Measurements from ENCODE around the gene TBC1D16.

TBC1D16 gene

GRCh38 chr17:79948406-79948944 lies 87.2 kb downstream of the TBC1D16 start:
- no peak for DNase-seq

- no peak for DNase-seq
These were observed 88.2 kb downstream of the TBC1D16 start for GRCh38 chr17:79947351-79948031.

- no peak for DNase-seq
These were observed 89.1 kb downstream of the TBC1D16 start for GRCh38 chr17:79946352-79947231.

GRCh38 chr17:79945591-79946255 lies 89.9 kb downstream of the TBC1D16 start:
- no peak for DNase-seq

GRCh38 chr17:79944821-79945391 lies 90.8 kb downstream of the TBC1D16 start:
- DNase-seq = no peak

GRCh38 chr17:79944251-79944812 lies 91.3 kb downstream of the TBC1D16 start:
- DNase-seq = no peak

- no peak for DNase-seq
These were observed 92.1 kb downstream of the TBC1D16 start for GRCh38 chr17:79943347-79944241.

GRCh38 chr17:79942591-79943346 lies 92.9 kb downstream of the TBC1D16 start:
- no peak for DNase-seq

- DNase-seq = no peak
These were observed 93.7 kb downstream of the TBC1D16 start for GRCh38 chr17:79942011-79942405.

DNA sequence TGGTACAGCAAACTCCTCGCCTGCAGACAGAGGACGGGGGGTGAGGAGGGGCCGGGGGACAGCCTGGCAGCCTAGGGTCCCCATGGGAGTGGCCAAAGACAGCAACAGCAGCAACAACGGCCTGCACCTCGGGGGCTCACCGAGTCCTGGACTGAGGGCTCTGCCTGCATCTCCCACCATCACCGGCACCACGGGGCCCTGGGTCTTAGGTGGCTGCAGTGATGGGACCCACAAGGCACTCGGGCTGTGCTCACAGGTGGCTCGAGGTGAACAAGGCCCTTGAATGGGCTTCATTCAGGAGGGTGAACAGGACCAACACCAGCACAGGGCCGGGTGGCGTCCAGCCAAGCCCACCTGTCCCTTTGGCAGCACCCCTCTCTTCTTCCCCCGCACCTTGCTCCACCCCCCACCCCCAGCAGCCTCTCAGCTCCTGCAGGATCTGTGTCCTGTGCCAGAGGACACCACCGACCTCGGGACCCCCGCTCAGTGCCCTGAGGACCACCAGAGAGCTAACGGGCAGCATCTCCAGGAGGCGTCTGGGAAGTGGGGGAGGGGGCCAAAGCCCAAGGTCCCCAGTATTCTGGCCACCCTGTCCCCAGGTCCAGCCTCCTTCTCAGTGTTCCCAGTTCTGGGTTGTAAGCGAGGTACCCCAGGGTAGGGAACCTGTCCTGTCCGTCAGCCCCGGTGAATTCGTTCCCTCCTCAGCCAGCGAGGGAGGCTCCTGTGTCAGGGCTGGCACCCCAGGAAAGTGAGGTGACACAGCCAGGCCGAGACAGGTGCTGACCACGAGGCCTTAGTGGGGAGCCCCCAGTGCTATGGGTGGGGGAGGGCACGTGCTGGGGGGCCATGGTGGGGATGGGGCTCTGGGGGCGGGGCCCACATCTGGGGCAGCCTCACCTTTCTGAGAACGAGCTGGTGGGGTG lies 94.3 kb downstream of the TBC1D16 start:
- no peak for DNase-seq

- DNase-seq = no peak
These were observed 95.1 kb downstream of the TBC1D16 start for GRCh38 chr17:79940459-79941087.

DNA sequence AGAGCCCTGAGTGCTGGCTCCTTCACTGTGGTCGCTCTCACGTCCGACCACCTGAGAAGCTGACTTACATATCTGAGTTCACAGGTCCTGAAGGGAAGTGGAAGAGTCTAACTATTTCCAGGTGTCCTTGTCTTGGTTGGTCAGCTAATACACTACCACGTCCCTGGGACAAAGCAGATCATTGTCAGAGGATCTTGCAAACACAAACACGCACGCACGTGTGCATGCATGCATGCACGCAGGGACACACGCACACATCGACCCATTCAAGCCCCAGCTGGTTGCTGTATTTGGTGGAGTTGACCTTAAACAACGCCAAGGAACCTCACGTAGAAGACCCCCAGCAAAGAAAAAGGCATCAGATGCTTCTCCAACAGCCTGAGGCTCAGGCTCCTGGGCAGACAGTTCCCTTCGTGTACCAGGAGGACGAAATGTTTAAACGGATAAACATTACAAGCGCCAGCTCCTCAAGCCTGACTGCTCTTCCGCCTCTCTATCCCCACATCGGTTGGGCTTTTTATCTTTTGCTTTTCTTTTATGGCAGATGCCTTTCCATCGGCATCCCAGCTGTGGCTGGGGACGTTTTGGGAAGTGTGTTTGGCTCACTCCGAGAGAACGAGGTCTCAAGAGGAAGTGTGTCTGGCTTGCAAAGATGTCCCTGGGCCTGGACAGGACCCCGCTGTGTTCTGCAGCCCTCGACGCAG lies 95.8 kb downstream of the TBC1D16 start:
- no peak for DNase-seq

- DNase-seq = no peak
These were observed 96.6 kb downstream of the TBC1D16 start for GRCh38 chr17:79939094-79939435.

DNA sequence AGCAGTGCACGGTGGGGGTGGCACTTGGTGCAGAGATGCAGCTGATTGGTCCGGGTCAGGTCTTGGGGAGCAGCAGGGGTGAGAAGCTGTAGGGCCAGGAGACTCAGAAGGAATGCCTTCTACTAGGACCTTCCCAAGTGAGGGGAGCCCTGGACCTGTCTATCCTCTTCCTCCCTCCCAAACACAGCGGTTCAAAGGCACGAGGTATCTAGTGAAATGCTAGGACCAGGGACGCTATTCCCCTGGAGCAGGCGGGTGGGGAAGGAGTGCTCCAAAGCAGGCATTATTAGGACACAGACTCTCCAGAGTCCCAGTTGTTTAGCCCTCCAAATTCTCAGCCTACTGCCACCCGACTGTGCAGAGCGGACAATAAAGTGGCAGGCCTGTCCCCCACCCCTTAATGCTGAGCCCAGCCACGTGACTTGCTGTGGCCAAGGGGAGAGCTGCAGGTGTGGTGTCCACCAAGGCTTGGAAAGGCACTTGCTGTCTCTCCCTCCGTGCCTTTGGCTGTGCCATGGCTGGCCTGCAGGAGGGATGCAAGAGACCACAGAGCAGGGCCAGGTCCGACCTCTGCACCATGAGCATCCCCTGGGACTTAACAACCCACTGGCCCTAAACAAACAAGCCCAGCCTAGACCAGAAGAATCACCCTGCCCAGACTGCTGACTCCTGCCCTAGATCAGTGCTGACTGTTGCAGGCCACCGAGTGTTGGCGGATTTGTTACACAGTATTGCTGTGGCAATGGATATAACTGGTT lies 97.2 kb downstream of the TBC1D16 start:
- no peak for DNase-seq

- DNase-seq = no peak
These were observed 98.0 kb downstream of the TBC1D16 start for GRCh38 chr17:79937391-79938335.

- DNase-seq = no peak
These were observed 98.9 kb downstream of the TBC1D16 start for GRCh38 chr17:79936641-79937381.

All from activated CD4-positive, alpha-beta T cell treated with anti-CD3 and anti-CD28 coated beads, Interleukin-2, amount 50 U/mL, for 1 hour (primary cell).